Measurements from ENCODE around the gene EIF4E3.

The EIF4E3 gene

DNA sequence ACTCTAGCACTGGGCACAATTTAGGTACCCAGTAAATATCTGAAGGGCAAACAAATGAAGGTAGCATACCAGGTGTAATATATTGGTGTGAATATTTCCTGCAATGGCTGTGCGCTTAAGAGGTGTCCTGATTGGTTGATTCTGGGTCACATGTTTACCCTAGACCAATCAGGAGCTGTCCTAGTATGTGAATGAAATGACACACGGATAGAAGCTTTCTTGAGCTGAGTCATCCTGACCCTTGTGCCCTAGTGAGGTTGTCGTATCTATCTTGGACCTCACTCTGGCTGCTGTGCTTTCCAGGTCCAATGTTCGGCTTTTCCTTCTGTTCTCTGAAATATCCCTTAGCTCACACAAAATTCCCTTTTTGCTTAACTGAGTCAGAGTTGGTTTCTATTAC lies 83.5 kb downstream of the EIF4E3 start:
- no peak for DNase-seq

DNA sequence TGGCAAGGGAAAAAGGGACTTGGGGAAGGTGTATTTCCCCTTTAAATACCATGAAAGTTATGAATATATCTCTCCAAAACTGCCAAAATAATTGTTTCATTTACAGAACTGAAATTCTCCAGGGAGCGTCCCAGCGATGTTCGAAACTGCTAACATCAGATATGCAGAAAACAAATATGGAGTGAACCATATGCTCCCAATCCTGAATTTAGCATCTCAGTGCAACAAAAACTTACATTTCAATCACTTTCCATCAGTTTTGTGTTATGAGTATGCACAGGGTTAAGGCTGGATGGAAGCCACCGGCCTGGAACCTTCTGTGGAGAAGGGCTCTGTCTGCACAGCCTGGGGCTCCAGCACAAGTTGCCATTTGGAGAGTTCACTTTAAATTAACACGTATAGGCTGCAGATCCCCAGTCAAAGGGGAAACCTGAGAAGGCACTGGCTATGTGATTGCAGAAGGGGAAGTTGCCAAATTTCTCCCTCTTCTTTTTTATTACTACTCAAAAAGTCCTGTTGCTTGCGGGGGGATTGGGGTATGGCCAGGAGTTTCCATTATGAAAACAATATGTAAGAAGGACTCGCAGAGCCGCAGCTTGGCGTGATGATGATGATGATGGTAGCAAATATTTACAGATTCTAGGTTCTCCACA lies 84.7 kb downstream of the EIF4E3 start:
- DNase-seq, result no peak

DNA sequence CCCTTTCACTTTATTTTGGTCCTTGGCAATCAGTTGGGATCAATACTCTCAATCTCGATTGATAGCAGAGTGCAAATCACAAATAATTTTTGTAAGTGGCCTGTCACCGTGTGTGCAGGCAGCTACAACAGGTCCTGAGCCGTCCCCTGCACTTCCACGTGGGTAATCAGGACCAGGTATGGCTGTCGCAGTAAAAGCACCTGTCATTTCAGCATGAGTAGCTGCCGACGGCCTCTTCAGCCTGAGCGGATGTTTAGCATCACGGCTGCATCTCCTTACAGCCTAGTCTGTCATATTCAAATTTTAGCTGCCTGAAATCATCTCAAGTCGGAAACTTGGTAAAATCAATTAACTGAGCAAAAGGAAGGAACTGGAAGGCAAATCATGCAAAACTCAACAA lies 88.7 kb downstream of the EIF4E3 start:
- DNase-seq, result no peak

DNA sequence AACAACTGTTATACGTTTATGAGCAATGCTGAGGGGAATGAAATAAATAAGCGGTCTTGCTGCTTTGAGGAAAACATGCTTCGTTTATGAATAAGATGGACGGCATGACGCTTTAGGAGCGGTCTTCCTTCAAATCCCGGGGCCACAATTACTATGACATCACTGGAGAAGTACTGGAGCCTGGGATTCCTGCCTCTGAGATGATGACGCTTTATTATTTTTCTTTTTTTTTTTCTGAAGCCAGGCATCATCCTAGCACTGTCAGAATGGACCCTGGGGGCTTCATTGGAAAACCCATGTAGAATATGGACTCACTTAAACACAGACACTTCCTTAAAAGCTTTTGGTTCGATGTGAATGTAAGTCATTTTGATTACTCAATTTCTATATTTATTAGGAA lies 89.2 kb downstream of the EIF4E3 start:
- DNase-seq, result no peak

DNA sequence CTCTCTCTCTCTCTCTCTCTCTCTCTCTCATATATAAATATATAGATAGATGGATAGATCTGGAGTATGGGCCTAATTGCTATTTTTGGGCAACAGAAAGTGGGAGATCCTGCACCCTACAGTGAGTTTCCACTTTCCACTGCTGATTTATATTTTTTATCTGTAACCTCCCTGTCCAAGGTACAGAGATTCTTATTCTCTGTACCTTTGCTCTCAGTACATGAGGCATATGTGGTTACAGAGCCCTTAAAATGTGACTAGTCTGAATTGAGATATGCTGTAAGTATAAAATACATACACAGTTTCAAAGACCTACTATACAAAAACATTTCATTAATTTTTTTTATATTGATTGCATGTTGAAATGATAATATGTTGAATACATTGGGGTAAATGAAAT lies 90.5 kb downstream of the EIF4E3 start:
- no peak for DNase-seq

DNA sequence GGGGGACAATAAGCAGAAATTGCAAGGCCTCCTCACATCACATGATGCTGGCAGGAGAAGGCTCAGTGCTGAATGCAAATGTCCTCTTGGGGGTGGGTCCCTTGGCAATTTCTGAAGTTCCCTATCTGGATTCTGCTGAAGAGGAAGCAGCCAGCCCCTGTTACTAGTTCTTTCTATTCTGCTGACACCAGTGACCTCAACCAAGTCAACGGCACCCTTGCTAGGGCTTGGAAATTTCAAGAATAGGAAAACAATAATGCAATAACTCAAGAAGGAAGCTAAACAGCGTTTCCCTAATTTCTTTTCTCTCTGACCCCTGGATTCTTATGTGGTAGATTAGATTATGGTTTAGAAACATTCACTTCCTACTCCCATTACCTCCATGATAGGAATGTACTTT lies 95.5 kb downstream of the EIF4E3 start:
- no peak for DNase-seq

DNA sequence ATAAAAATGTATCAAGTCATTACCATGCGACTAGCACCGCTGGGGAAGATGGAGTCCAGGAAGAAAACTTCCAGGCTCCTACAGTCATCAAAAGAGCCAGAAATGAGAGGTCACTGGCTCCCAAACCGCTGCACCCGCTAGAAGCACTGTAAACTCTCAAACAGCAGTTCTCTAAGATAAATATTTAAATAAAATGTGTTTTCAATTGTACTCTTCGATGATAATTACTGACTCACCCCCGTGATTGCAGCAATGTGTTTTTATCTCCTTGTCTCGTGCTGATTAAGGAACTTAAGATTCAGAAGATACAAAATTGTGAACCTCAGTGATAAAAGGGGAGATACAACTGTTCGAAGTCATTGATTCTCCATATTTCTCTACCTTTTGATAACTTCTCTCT lies 95.9 kb downstream of the EIF4E3 start:
- DNase-seq, result no peak

DNA sequence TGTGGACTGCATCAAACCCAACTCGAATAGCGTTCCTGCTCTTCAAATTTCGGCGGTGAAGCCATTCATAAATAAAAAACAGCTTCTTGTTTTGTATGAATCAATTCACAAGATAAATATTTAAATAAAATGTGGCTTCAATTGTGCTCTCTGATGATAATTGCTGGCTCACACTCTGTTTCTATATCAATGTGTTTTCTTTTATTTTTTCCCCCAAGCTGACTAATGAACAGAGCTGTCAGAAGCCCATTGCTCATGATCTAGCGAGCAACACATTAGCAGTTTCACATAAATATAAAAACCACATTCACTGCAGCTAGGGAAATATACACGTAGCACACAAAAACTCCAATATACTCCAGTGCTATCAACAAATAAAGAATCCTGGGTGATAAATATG lies 96.7 kb downstream of the EIF4E3 start:
- DNase-seq, result no peak

DNA sequence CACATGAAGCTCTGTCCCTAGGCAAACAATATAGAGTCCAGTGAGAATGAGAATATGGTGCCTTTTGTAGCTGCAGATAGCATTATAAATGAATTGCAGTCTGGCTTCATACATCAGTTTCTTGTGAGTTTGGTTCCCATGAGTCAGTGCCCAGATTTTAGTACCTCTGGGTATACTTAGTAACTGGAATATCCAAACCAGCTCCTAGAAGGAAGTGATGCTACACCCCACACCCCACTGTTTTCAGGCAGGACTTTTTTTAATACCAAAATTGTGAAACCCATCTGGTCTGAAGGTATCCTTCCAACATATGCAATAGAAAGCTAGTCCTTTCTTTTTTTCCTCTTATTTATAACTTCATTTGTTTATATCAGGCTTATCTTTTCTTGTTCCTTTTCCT lies 99.5 kb downstream of the EIF4E3 start:
- no peak for DNase-seq
